ENCODE data around the gene GOLGA6A. TPM values are rescaled to one million over a fixed set of nuclear protein-coding genes. Genes with fewer than 3 reads are reported as not detected.
"Not testable (repeated sequence)": the region's sequence is repeated elsewhere in the genome, so short reads cannot be mapped to it uniquely, and the experiment has no call there.

GOLGA6A gene
- total and polyA plus RNA-seq, 9 of the 15 experiments (the other 6 are each of a cell fraction or from before 2014, with no cell fraction given): not detected

GRCh38 chr15:74099963-74100733, 17.8 kb upstream of the GOLGA6A start (continued):
- TF ChIP-seq ETV1 (tag; conservative IDR thresholded peaks at IDR 0.05; ENCODE audit: low read depth) (peak; percentile 77), BHLHE40 (IDR thresholded peaks at IDR 0.05; ENCODE audit: low read length) (peak; percentile 27; the same call in 1 of the 2 replicates), CBFA2T2 (conservative IDR thresholded peaks at IDR 0.05) (peak; percentile 87), E2F6 (IDR thresholded peaks at IDR 0.05; ENCODE audit: borderline replicate concordance in 1 of 2, extremely low read depth in 1 of 2, insufficient read depth in 1 of 2, insufficient read length in 1 of 2, low read depth in 1 of 2, low read length in 1 of 2, poor library complexity in 1 of 2, severe bottlenecking in 1 of 2) (peak; percentile 65 to 83)
- TF ChIP-seq, protein P1, sequence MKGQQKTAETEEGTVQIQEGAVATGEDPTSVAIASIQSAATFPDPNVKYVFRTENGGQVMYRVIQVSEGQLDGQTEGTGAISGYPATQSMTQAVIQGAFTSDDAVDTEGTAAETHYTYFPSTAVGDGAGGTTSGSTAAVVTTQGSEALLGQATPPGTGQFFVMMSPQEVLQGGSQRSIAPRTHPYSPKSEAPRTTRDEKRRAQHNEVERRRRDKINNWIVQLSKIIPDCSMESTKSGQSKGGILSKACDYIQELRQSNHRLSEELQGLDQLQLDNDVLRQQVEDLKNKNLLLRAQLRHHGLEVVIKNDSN (CRISPR knock-in tag; IDR thresholded peaks at IDR 0.05): peak; percentile 85

GRCh38 chr15:74096753-74097474, 14.6 kb upstream of the GOLGA6A start:
- FAIRE-seq; DNase-seq (ENCODE audit: extremely low read depth in 1 of 4, low spot score in 3 of 4); H3K36me3 ChIP-seq (ENCODE audit: control insufficient read depth, insufficient read depth, low read length); H2AFZ ChIP-seq (ENCODE audit: low read depth, low read length); POLR2A ChIA-PET; H3K27me3 ChIP-seq (ENCODE audit: control insufficient read depth in 2 of 2, insufficient read depth in 2 of 2, low read length in 2 of 2); H3K27ac ChIP-seq (ENCODE audit: extremely low read depth, low read depth, low read length); CTCF ChIA-PET (ENCODE audit: low intra/inter-chr PET ratio); H3K9me1 ChIP-seq (ENCODE audit: control insufficient read depth, insufficient read depth, low read length); H4K20me1 ChIP-seq (replicated peaks; ENCODE audit: control insufficient read depth, insufficient read depth, low read length); H3K4me2 ChIP-seq (ENCODE audit: insufficient read depth, low read length); H3K9me3 ChIP-seq (replicated peaks; ENCODE audit: control insufficient read depth, insufficient read depth, low read depth, low read length); ATAC-seq; intact Hi-C loops (cut with micrococcal nuclease); BruUV-seq (replicated peaks); H3K4me1 ChIP-seq (replicated peaks in 1 of 2; ENCODE audit: control insufficient read depth in 2 of 2, insufficient read depth in 2 of 2, low read length in 2 of 2); H3K79me2 ChIP-seq (ENCODE audit: control insufficient read depth, insufficient read depth, low read length); H3K4me3 ChIP-seq; H3K9ac ChIP-seq (ENCODE audit: insufficient read depth in 1 of 2, low read depth in 2 of 2, low read length in 2 of 2): not testable (repeated sequence)
- in situ Hi-C loops (cut with MboI): loop anchor here (25.0 kb wide), 2 partner anchors 1310 to 1785 kb away; partner anchors contain the start of genes ADPGK and CELF6
- no CpG with 5 or more reads among the region's 27 CpGs for WGBS (ENCODE audit: insufficient coverage, low coverage, missing lambda C conversion rate)

- WGBS (ENCODE audit: insufficient coverage, low coverage, missing lambda C conversion rate): 6% methylated on average over 4 of the region's 10 CpGs
- CTCF ChIA-PET (ENCODE audit: low intra/inter-chr PET ratio); H3K27me3 ChIP-seq (ENCODE audit: control insufficient read depth in 2 of 2, insufficient read depth in 2 of 2, low read length in 2 of 2); FAIRE-seq; POLR2A ChIA-PET; H2AFZ ChIP-seq (ENCODE audit: low read depth, low read length); H3K4me3 ChIP-seq; H3K9ac ChIP-seq (ENCODE audit: insufficient read depth in 1 of 2, low read depth in 2 of 2, low read length in 2 of 2); H3K4me2 ChIP-seq (ENCODE audit: insufficient read depth, low read length); H3K36me3 ChIP-seq (ENCODE audit: control insufficient read depth, insufficient read depth, low read length); ATAC-seq; H3K79me2 ChIP-seq (ENCODE audit: control insufficient read depth, insufficient read depth, low read length); H3K27ac ChIP-seq (ENCODE audit: extremely low read depth, low read depth, low read length); H3K4me1 ChIP-seq (replicated peaks in 1 of 2; ENCODE audit: control insufficient read depth in 2 of 2, insufficient read depth in 2 of 2, low read length in 2 of 2); intact Hi-C loops (cut with micrococcal nuclease); BruUV-seq (replicated peaks); DNase-seq (ENCODE audit: extremely low read depth in 1 of 4, low spot score in 3 of 4); H3K9me3 ChIP-seq (replicated peaks; ENCODE audit: control insufficient read depth, insufficient read depth, low read depth, low read length); H3K9me1 ChIP-seq (ENCODE audit: control insufficient read depth, insufficient read depth, low read length); H4K20me1 ChIP-seq (replicated peaks; ENCODE audit: control insufficient read depth, insufficient read depth, low read length): not testable (repeated sequence)
- in situ Hi-C loops (cut with MboI): loop anchor here (25.0 kb wide), 2 partner anchors 1308 to 1783 kb away; partner anchors contain the start of genes ADPGK and CELF6
Measured at GRCh38 chr15:74095610-74096009, 13.3 kb upstream of the GOLGA6A start.

All from K562 (cell line).